CD4-positive, alpha-beta T cell treated with Interleukin-4 for 1 hour (primary cell): ENCODE measurements around the gene SLX4IP.

Source experiments
- DNase-seq, 2 donors: peaks; one replicate each; pipeline ENCODE4 v3.0.0-alpha.2; 2020 to 2022

Gene SLX4IP

DNA sequence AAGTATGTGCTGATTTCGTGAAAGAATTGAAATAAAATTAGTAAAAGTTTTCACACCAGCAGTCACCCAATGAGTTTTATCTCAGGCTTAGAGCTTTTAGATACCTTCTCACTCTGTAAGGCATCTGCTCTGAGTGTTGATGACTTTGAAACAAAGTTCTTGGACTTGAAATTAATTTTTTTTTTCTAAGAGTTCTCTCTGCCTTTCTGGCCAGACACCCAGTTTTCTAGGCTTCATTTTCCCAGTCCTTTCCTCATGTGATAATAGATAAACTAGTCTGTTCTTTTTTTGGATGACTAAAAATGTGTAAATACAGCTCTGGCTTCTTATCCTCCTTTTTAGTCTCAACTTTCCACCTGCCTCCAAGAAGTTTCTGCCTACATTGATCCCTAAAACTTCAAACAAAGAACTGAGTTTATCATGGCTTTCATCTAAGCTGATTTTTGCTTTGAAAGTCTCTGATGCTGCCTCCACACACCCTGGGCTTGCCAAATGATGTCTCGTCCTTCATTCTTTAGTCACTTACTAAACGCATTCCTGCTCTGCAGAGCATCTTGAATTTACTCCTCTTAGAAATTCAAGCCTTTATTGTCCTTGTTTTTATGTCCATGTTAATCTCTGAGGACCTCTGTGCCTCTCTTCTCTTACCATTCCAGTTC, 32.7 kb downstream of the SLX4IP start:
- no peak for DNase-seq

DNA sequence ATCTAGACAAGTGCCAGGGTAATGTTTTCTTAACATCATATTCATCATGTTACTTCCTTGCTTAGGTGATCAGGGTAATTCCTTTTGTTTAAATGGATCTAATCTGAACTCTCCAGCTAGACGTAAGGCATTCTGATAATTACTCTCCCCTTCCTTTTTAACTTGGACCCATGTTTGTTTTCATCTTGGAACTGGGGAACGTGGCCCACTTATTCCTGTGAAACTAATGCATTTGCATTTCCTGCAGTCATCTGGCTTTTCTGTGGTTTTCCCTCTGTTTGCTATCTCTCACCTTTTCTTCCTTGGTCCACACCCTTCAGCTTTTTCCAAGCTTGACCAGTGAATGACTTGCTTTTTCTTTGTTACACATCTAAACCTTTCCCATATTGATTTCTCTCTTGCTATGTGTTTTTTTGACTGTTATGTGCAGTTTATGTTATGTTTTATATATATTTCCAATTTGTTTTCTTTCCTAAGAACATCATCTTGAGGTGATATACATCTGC, 33.3 kb downstream of the SLX4IP start:
- no peak for DNase-seq

DNA sequence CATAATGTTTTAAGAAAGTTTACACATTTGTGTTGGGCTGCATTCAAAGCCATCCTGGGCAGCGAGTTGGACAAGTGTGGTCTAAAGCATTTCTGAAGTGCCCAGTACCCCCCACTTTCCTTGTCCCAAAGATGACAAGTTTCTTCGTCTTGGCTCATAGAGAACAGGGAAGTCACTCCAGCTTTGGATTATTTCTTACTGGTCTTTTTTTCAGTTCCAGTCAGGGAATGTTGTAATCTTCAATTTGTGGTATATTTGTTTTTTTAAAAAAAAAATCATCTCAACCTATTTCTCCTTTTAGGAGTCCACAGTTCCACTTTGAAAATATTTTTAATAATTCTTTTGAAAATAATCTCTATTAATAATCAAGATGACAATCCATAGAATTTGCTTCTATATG, 34.0 kb downstream of the SLX4IP start:
- DNase-seq, result no peak

DNA sequence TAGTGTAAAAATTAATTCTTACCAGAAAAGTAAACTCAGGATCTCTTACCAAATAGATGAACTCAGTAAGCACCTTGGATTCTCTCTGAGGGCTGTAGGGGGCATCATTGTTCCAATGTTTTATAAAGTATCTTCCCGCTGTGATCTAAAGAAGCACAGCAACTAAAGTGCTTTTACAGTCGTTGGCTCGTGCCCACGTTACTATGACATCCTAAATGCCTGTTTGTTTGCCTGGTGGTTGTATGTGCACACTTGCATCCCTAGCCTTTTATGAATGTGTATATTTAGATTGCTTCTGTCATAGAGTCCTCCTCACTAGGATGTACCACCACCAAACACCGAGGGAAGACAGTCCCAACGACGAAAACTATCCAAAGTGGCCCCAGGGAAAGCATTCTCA, 34.5 kb downstream of the SLX4IP start:
- DNase-seq, result peak; percentile 23 to 50

- no peak for DNase-seq
These were observed 35.2 kb downstream of the SLX4IP start for GRCh38 chr20:10470276-10470675.

DNA sequence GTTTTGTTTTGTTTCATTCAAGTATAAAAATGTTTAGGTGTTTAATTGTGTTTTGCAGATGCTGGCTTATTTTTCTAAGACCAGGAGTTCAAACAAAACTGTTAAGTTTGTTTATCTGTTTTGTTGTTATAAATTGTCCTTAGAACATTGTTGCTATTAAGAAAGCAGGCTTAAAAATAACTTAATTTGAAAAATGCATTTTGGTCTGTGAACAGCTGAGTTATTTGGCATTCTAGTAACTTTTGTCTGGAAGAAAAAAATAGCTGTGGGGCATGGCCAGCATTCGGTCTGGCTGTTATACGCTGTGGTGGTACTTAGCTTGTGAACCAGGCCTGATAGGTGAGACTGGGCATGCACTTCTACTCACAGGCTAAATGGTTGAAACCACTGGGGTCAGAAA, 37.8 kb downstream of the SLX4IP start:
- no peak for DNase-seq

- peak in 1 of 2 donors; percentile 24 for DNase-seq
These were observed 39.6 kb downstream of the SLX4IP start for GRCh38 chr20:10474606-10475184.

GRCh38 chr20:10475225-10475624, 40.1 kb downstream of the SLX4IP start:
- DNase-seq, result no peak

DNA sequence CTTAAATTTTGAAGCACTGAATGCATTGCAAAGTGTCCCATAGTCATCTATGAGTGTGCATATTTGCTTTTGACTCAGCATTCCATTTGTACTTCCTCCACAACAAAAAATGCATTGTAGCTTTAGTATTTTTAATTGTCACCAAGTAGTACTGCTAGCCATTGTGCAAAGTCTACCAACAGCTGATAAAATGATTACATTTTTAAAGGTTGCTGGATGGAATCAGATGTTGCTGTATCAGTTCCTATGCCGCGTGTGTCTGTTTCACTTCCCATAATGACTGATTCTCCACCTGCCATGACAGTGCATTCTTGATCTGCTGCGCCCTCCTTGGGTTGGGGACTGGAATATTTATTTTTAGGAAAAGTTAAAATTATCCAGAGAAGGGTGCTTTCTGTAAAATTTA, 41.2 kb downstream of the SLX4IP start:
- DNase-seq, result peak; percentile 18 to 49

DNA sequence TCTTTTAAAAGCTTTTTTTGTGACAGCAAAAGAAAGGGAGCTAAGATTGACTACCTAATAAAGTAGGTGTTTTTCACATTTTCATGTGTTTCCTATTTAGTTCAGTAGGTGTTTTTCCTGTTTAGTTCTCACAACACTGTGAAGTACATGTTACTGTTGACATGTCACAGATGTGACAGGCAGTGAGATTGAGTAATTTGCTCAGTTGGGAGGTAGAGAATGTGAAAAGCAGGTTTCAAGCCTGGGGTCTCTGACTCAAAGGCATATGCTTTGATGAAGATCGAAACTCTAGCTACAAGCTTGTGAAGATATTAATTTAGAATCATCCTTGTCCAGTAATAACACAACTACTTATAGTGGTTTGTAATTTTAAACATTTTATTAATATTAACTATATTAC, 43.1 kb downstream of the SLX4IP start:
- no peak for DNase-seq

DNA sequence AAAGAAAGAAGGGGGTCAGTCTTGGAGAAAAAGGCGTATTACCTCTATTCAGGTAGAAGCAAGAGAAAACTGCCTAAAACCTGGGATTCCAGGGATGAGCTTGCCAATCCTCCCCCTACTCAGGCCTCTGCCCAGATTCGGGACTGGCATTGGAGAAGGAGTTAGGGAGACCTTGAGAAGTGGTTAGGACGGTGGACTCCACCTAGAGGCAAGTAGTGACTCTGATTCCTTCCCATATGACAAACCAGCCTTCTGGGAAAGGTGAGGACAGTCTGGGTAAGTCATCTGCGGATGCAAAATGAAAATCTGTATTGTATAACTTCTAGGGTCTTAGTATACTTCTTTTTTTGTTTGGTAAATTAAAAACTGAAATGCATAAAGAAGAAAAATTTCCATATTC, 43.8 kb downstream of the SLX4IP start:
- DNase-seq, result no peak

GRCh38 chr20:10481676-10482075, 46.6 kb downstream of the SLX4IP start:
- DNase-seq, result no peak

- DNase-seq, result no peak
These were observed 48.6 kb downstream of the SLX4IP start for GRCh38 chr20:10483691-10484090.

- DNase-seq, result peak in 1 of 2 donors; percentile 60
These were observed 52.3 kb downstream of the SLX4IP start for GRCh38 chr20:10487142-10488136.

GRCh38 chr20:10488534-10488933, 53.4 kb downstream of the SLX4IP start:
- DNase-seq, result peak; percentile 14 to 33

DNA sequence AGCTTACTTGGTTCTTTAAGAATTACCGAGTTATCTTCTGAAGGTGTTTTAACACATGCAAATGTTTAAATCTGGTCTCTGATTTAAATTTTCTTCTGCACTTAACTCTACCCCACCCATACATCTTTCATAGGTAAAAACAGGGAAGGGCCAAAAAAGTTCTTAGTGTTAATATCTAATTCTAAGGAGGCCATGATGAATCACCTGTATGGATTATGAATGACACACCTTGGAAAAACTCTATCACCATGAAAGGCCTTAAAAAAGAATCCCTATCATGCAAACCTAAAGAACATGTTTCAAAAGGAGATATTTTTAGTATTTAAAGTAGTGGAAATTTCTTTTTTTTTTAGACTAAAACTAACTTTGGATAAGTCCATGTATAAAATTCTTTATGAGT, 54.7 kb downstream of the SLX4IP start:
- DNase-seq, result no peak

DNA sequence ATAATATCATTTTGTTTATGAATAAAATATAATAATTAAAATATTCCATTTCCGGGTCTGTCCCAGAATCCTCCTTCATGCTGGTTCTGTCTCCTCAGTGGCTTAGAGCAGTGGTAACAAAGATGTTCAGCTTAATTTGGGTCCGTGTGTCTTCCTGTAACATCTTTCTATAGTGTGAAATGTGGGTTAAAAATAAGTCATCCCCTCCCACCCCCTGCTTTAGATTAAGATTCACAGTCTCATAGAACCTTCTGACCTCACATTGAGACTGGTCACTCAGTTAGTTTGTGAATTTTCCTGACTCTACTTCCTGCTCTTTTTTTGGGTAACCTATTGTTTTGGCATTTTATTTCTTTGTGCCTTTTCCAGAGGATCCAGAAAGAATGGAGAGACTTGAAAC, 55.2 kb downstream of the SLX4IP start:
- no peak for DNase-seq

GRCh38 chr20:10490706-10491105, 55.6 kb downstream of the SLX4IP start:
- DNase-seq, result no peak

DNA sequence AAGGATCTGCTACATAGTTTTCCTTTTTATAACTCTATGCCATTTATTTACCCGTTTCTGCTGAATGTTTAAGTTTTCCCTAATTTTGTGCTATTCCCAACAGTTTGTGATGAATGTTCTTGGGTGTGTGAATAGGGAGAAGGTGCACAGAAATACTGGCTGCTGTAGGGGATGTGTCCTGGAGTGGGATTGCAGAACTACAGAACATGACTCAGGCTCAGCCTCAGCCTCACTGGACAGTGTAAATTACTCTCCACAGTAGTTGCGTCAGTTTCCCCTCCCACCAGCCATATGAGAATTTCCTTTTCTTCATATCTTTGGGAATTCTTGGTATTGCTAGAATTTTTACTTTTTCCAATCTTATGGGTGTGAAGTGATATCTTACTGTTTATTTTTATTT, 57.0 kb downstream of the SLX4IP start:
- no peak for DNase-seq

- DNase-seq, result no peak
These were observed 57.7 kb downstream of the SLX4IP start for GRCh38 chr20:10492844-10493243.

DNA sequence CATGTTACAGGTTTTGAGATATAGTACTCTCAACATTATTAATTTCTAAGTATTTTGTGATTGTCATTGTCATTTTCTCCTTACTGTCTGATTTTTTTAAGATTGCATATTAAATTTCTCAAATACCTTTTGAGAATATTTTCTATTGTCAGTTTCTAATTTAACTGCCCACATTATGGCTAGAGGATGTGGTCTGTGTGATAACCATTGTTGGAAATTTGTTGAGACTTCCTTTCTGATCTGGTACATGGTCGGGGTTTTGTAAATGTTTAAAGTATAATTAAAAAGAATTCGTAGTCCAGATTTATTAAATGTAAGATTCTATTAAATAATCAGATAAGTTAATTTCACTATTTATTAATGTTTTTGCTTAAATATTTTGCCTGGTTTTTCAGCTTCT, 60.1 kb downstream of the SLX4IP start:
- DNase-seq, result peak in 1 of 2 donors; percentile 17

GRCh38 chr20:10496465-10496864, 61.4 kb downstream of the SLX4IP start:
- no peak for DNase-seq

GRCh38 chr20:10497283-10497682, 62.2 kb downstream of the SLX4IP start:
- DNase-seq, result no peak

DNA sequence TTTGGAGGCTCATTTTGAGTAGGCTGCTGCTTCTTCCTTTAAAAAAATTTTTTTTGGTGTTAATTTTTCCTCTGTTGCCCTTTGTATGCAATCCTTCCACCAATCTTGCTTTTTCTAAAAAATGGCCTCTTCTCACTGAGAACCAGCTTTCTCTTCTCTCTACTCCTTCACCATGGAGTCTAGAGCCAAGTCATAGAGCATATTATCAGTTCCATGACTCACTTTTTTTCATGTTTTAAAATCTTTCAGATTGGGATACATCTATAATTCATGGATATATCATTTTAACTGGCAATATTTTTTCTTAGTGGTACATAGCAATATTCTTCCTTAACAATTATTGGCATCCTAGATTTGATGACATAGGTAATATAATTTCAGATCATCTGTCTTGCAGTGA, 62.7 kb downstream of the SLX4IP start:
- no peak for DNase-seq
